HG03039 (cell line): ENCODE results near the gene LRFN4.

Experiments used
- ATAC-seq: cut with Tn5 transposase; IDR thresholded peaks from one replicate; pipeline ENCODE4 v1.9.1; 2021; ENCODE audit warnings: mild to moderate bottlenecking, moderate library complexity; ENCODE audit not compliant: unreplicated experiment

Gene LRFN4

DNA sequence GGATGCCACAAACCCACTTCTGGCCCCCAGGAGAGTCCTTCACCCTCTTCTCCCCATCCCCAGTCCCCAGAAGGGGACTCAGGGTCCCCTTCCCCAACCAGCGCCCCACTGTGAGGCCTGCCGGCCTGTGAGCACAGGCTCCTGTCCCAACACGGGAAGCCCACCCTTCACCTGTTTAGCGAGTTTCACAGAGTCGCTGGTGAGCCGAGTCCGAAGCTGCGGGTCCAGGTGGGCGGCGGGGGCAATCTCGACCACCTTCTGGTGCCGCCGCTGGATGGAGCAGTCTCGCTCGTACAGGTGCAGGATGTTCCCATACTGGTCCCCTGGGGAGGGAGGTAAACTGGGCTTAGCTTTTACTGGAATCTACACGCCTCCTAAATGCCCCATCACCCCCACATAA is 13.3 kb downstream of the LRFN4 start:
- no peak for ATAC-seq

DNA sequence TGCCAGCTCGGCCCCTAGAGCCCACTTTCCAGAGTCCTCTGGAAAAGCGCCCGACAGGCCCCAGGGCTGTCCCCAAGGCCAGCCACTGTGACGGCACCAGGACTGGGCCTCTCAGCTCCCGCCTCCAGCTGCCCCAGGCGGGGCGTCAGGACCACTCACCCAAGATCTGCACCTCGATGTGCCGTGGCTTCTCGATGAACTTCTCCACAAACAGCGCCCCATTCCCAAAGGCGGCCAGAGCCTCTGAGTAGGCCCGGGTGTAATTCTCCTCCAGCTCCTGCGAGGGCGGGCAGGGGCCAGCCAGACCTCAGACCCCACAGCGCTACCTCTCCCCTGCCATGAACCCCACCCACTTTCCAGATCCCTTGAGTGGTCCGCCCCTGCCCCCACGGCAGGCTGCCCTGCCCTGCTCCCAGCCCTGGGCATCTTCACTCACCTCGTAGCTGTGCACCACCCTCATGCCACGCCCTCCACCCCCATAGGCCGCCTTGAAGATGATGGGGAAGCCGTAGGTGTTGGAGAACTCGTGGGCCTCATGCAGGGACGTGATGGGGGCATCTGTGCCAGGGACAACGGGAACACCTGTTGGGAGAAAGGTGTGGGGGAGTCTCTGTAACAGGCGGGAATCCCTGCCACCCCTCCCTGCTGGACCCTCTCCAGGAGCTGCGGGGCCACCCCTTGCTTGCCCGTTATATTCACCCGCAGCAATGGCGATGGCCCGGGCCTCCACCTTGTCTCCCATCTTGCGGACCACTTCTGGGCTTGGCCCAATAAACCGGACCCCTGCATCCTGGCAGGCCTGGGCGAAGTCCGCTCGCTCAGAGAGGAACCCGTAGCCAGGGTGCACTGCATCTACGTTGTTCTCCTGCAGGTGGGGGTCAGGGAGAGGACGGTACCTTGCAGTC is 14.0 kb downstream of the LRFN4 start:
- ATAC-seq = no peak

DNA sequence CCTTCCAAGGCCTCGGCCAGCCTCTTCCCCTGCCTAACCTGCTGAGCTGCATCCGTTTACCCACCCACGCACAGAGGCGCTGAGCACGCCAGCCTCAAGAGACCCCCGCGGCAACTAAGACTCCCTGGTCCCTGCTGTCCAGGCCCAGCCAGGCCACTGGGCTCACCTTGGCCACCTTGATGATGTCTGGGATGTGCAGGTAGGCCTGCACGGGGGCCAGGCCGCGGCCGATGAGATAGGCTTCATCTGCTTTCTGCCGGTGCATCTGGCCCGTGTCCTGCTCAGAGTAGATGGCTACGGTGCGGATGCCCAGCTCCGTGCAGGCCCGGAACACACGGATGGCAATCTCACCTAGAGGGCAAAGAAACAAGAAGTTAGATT is 14.6 kb downstream of the LRFN4 start:
- no peak for ATAC-seq

DNA sequence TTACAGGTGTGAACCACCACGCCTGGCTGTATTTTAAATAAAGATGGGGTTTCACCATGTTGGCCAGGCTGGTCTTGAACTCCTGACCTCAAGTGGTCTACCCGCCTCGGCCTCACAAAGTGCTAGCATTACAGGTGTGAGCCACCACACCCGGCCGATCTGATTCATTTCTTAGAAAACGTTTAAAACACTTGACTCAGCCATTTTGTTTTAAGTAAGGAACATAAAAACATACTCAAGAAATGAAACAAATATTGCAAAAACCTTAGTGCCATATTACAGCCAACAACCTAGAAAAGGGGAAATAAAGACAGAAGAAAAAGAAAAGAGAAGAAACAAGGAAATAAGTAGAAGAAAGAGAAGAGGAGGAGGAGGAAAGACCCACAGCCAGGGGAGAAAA is 17.4 kb downstream of the LRFN4 start:
- ATAC-seq = no peak

DNA sequence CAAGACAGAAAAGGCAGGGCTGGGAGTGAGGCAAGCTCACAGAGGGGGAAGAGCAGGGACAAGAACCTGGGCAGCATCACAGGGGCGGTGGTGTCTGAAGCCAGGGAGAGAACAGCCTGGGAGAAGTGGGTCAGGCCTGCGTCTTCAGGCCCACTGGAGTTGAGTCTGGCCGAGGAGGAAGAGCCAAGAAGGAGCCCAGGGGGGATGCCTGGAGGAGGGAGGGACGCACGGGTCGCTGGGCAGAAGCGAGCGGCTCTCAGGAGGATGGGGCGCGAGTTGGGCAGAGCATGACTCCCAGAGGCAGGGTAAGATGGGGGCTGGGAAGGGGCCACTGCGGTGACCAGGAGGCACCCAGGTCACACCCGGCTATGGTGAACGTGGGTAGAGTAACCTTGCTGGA is 18.5 kb downstream of the LRFN4 start:
- ATAC-seq = no peak

DNA sequence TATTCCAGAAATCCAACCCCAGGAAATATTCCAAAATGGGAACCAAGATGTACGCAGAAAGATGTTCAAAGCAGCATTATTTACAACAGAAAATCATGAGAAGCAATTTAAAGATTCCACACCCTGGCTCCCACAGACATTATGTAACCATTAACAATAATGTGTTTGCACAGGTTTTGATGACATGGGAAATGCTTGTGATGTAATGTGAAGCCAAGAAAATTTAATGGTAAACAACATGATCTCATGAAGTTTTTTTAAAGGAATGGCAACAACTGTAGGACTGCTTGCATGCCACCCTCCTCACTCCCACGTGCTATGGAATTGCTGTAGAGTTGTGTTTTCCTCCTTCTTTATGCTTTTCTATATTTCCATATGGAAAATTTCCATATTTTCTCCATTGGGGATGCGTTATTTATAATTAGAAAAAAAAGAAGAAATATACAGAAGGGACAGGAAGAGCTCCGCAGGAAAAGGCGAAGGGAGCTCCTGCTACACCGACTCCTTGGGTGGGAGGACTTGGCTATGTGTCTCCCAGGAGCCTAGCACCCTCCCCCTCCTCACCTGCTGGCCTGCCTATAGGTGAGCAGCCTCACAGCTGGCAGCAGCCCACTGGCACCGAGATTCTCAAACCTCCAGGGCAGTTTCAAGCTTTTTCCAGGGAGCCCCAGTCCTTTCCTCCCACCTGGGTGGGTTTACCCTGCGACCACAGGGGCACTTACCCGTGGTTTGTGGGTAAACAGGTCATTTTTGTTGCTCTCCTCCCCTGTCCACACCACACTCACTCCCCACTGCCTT is 20.9 kb downstream of the LRFN4 start:
- ATAC-seq = no peak

DNA sequence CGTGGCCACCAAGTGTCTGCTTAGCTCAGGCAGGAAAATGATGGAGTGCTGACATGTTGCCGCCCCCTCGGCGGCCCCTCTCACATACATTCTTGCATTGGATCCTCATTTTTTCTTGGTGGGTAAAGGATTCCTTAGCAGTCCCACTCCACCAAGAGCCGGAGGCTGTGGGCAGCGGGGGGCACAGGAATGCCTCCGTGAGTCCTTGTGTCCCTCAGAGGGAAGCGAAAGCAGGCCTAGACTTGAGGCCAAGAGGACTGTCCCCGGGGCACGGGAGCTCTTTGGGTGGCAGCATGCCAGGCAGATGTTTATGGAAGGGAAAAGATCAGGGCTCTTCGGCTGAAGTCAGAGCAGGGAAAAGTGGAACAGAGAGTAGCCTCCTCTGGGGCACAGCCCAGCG is 21.6 kb downstream of the LRFN4 start:
- no peak for ATAC-seq

DNA sequence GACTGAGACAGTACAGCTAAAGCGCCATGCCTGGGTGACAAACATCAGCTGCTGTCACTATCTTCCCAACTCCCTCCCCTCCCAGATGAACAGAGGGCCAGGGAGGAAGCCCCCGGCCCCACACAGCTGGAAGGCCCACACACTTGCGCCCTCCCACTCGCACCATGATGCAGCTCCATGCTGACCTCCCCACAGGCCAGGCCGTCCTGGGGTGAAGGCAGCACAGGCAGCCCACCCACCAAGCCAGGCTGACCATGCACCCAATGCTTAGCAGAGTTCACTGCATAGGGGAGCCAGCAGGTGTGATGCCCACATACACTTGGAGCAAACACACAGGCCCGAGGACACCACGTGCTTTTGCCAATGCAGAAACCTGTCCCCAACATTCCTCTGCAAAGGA is 22.1 kb downstream of the LRFN4 start:
- no peak for ATAC-seq

DNA sequence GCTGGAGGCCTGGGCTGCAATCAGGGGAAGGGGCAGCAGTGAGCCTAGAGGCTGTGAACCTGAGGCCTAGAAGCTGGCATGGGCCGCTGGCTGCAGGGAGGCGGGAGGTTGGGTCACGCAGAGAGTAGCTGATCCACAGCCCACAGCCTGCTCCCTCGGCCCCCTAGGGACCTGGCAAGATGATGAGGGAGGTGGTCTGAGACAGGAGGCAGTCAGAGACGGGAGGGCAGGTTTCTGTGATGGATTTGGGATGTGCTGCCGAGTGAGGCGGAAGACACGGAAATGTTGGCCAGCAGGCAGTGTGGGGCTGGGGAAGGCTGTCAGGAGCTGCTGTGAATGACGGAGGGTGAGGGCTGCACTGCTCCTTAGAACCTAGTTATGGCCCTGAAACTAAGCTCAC is 22.7 kb downstream of the LRFN4 start:
- ATAC-seq = no peak

DNA sequence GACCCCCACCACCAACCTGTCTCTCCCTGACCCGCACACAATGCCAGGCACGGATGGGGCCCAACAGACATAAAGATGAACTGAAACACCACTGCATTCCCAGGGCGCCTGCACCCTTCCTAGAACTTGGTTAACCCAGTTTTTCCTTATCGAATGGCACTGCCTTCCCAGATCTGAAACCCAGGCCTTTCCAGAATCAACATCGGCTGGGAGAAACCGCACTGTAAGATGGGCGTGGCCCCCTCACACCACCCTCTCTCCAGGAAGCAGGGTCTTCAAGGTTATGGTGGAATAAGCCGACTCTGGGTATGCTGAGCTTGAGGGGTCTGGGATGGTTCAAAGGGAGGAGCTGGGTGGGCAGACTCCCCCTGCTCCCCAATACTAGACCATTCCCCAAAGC is 23.1 kb downstream of the LRFN4 start:
- ATAC-seq = no peak

DNA sequence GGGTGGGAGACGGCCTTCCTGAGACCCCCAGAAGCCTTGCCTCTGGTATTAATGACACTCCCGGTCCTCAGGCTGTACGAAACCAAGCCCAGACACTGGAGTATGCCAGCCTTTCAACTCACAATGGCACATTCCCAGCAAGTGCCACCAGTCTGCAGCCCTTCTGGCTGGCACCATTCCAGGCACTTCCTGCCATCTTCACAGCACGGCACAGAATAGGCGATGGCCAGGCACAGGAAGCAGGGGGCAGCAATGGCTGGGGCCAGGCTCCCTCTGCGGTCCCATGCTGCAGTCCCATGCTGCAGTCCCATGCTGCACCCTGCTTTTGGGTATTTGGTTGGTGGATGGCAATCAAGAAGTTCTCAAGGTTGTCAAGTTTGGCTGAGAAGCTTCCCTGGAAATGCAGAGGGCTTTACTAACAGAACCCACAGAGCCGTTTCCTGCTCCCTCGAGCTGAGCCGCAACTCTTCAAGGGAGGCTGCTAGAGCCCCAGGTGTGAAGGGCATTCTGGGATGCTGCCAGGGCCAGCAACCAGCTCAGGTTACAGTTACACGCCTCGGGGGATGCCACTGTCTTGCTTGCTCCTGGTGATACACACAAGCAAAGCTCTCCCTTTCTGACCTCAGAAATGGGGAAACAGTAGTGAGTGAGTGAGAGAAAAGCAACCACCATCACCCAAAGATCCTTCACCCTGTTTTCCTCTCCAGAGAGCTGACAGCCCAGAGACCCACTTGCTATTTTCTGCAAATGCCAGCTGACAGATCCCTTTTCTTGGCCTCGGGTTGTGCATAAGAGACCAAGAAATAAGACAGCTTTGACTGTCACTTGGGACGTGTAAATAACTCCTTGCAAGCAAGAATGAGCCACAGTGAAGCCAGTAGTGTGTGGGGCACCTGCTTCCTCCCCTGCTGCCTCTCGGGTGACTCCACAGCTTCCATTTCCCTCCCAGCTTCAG is 23.9 kb downstream of the LRFN4 start:
- no peak for ATAC-seq

DNA sequence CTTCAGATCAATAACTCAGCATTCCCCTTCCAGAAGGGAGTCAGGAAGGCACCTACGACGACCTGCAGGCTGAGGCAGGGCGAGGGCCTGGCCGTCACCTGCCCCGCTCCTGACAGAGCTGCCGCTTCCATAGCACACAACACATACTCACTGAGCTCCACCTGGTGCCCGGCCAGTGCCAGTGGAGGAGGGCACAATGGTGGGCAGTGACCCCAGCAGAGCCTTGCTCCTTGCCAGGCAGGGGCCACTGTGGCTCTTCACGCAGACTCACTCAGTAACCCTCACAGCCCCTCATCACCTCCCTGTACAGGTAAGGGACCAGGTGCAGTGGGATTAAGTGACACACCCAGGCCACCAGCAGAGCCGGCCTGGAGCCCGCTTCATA is 24.6 kb downstream of the LRFN4 start:
- ATAC-seq = no peak

DNA sequence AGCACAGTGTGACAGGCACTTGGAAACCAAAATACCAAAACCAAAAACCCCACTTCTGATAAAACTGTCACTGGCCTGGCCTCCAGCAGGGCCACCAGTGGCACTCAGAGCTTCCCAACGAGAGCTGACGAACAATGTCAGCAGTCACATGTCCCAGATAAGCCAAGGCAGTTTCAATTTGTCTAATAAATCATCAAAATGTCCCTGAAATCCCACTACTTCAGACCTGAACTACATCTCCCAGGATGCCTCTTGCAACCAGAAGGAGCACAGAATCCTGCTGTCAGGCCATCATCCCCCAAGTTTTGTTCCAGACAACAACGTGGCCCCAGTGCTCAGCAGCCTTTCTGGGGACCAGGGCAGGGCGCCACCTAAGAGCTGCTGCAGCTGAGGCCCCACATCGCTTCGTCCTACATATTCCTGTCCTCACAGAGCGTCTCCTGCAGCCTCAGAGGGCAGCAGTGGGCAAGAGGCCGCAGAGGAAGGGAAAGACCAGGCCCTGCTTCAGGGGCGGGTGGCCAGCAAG is 25.1 kb downstream of the LRFN4 start:
- no peak for ATAC-seq

DNA sequence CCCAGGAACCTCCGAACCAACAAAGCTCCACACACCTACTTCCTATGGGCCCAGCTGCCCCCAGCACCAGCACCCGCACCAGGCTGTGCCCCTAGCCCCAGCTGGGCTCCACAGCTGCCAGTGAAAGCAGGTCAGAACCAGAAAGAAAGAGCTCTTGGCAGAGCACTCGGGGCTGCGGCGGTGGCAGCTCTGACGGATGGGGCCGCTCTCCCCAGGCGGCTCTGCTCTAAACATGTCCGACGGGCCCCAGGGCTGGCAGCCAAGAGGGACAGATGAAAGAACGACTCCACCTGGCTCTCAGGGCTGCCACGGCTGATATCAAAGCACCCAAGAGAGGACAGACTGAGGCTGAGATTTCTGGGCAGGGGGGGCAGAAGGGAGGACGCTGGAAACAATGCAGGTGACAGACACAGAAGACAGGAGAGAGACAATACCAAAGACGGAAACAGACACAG is 25.7 kb downstream of the LRFN4 start:
- no peak for ATAC-seq

DNA sequence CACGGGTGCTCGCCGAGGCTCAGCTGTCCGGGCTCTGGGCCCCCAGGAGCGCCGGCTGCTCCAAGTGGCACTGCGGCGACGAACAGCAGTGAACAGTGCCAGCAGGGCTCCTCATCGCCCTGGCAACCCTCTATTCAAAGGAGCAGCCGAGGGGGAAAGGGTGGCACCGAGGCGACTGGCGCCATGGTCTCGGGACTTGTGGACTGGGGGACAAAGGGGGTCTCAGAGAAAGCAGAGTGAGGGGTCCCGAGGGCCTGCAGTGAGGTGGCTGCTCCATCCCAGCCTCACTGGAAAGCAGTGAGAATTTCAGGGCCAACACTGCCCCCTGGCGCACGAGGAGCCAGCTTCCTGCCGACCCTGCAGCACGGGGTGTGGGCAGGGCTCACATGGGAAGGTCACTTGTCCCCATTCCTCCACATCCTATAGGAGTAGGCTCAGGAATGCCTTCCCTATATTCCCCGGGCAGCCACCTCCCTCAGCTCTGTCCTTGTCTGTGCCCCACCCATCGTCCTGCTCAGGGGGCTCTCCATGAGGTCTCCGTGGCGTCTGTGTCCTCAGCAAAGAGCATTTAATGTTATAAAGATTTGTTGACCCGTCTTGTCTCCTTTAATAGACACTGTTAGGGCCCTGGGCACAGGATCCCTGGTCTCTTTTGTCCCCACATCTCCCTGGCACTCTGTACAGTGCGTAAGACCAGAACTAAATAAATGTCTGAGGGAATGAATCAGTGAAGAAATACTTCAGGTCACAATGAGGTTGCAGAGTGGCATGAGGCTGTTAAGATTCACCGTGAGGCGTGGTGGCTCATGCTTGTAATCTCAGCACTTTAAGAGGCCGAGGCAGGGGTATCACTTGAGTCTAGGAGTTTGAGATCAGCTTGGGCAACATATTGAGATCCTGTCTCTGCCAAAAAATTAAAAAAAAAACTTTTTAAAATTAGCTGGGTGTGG is 26.4 kb downstream of the LRFN4 start:
- no peak for ATAC-seq

DNA sequence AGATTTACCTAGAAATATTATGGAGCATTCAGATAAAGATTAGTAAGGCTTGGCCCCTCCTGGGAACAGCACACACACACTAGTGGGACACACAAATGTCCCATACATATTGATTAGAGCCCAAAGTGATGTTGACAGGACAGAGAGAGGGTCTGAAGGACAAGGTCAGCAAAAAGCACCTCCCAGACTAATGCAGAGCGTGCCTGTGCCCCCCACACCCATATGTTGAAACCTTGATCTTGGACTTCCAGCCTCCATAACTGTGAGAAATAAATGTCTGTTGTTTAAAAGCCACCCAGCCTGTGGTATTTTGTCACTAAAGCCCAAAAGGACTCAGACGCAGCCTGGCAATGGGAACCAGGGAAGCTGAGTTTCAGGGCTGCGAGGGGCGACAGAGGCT is 27.6 kb downstream of the LRFN4 start:
- ATAC-seq = no peak

DNA sequence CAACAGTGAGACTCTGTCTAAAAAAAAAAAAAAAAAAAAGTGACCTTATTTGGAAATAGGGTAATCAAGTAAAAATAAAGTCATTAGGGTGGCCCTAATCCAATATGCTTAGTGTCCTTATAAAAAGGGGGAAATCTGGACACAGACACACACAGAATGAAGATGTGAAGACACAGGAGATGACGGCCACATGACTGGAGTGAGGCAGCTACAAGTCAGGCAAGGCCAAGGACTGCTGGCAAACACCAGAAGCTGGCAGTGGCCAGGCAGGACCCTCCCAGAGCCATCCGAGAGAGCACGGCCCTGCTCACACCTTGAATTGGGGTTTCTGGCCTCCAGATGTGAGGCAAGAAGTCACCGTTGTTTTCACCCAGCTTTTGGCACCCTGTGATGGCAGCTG is 28.6 kb downstream of the LRFN4 start:
- no peak for ATAC-seq

DNA sequence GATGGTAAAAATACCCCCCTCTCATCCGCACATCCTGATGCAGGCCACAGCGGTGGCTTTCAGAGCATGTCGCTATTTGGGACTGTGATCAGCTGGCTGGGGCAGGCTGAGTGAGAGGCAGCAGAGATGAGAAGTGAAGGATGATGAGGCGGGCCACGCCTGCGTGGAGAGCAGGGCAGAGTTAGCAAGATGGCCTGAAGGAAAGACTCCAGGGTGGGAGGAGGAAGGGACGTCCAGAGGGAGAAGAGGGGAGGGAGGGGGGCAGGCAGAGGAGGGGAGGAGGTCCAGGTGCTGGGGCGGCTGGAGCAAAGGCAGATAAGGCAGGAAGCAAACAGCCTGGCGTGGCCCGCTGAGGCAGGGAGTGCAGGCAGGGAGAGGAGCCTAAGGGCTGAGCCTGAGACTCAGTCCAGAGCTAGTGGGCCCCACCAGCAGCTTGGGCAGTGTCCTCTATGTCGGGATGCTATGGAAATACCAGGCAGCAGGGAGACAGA is 29.1 kb downstream of the LRFN4 start:
- ATAC-seq = no peak

DNA sequence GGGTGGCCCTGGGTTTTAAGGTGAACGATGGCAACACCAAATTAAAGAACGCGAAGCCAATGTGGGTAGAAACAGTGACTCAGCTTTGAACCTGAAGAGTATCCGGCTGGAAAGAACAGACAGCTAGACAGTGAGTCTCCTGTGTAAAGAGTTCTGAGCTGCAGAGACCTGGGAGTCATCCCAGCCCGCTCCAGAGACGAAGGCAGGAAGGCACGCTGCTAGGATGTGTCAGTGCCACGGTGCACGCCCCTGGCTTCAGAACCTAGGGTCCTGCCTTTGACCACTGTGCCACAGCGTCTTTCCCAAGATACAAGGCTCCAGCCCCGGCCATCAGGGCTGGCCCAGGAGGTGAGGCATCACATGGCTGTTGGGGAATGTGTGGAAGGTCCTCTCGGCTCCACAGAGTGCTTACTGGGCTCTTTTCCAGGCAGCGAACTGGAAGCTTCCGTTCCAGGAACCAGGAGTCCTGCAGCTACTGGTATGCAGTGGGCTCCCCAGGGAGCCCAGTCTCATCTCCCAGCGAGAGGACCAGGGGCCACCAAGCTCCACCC is 29.9 kb downstream of the LRFN4 start:
- ATAC-seq = no peak
